HG03442 (cell line): ENCODE measurements around the gene DPCD.
"Not testable (repeated sequence)": the region's sequence is repeated elsewhere in the genome, so short reads cannot be mapped to it uniquely, and the experiment has no call there.

Experiments
- ATAC-seq: cut with Tn5 transposase; IDR thresholded peaks from one replicate; pipeline ENCODE4 v1.9.1; 2021; ENCODE audit warnings: mild to moderate bottlenecking, moderate library complexity; ENCODE audit not compliant: unreplicated experiment

DPCD gene

GRCh38 chr10:101580486-101581399 is 7.4 kb upstream of the DPCD start:
- ATAC-seq: no peak

- no peak for ATAC-seq
Measured at GRCh38 chr10:101585841-101586240, 2.3 kb upstream of the DPCD start.

- ATAC-seq: no peak
Measured at GRCh38 chr10:101588879-101589278, 758 bp downstream of the DPCD start.

GRCh38 chr10:101593331-101593730 is 5.2 kb downstream of the DPCD start:
- not testable (repeated sequence) for ATAC-seq

GRCh38 chr10:101595591-101596433 is 7.7 kb downstream of the DPCD start:
- ATAC-seq: no peak

GRCh38 chr10:101597091-101597900 is 9.2 kb downstream of the DPCD start:
- no peak for ATAC-seq

GRCh38 chr10:101601541-101601940 is 13.4 kb downstream of the DPCD start:
- ATAC-seq: no peak

GRCh38 chr10:101602761-101603398 is 14.8 kb downstream of the DPCD start:
- peak; percentile 45 for ATAC-seq

GRCh38 chr10:101607124-101607523 is 19.0 kb downstream of the DPCD start:
- no peak for ATAC-seq

GRCh38 chr10:101609481-101609880 is 21.4 kb downstream of the DPCD start:
- ATAC-seq: no peak

- no peak for ATAC-seq
Measured at GRCh38 chr10:101611096-101611905, 23.2 kb downstream of the DPCD start.

- no peak for ATAC-seq
Measured at GRCh38 chr10:101612086-101612485, 24.0 kb downstream of the DPCD start.

GRCh38 chr10:101612872-101613271 is 24.8 kb downstream of the DPCD start:
- no peak for ATAC-seq

GRCh38 chr10:101613646-101614045 is 25.5 kb downstream of the DPCD start:
- no peak for ATAC-seq

- ATAC-seq: no peak
Measured at GRCh38 chr10:101614663-101615524, 26.8 kb downstream of the DPCD start.

- no peak for ATAC-seq
Measured at GRCh38 chr10:101615525-101616116, 27.5 kb downstream of the DPCD start.

GRCh38 chr10:101616415-101617101 is 28.4 kb downstream of the DPCD start:
- ATAC-seq: no peak
